ENCODE results near the gene DENND5A. TPM values are rescaled to one million over a fixed set of nuclear protein-coding genes. Genes with fewer than 3 reads are reported as not detected.
"Not testable (repeated sequence)": the region's sequence is repeated elsewhere in the genome, so short reads cannot be mapped to it uniquely, and the experiment has no call there.

DENND5A gene
- total RNA-seq, 1 experiment from 2014 or later: 44.6 TPM

GRCh38 chr11:9214765-9215164 is 50.4 kb downstream of the DENND5A start:
- DNase-seq (ENCODE audit: low read depth in 1 of 2, low spot score in 2 of 2): peak; percentile 35 to 56
- H3K27ac ChIP-seq: peak overlapping the region; percentile 39; the same call in 1 of the 2 replicates
- H3K4me1 ChIP-seq (replicated peaks): peaks cover 9% of the 10 kb centered on the region
- H3K9me3 ChIP-seq (replicated peaks): no peaks in the 10 kb centered on the region
- H3K27me3 ChIP-seq (replicated peaks): no peaks in the 10 kb centered on the region
- H3K4me3 ChIP-seq: no peak overlapping the region
- H3K36me3 ChIP-seq: no peaks in the 10 kb centered on the region

GRCh38 chr11:9211322-9211721 is 53.8 kb downstream of the DENND5A start:
- no peak overlapping the region for H3K27ac ChIP-seq
- H3K27me3 ChIP-seq (replicated peaks): no peaks in the 10 kb centered on the region
- H3K4me1 ChIP-seq (replicated peaks): peaks cover 25% of the 10 kb centered on the region
- no peaks in the 10 kb centered on the region for H3K9me3 ChIP-seq (replicated peaks)
- H3K4me3 ChIP-seq: no peak overlapping the region
- DNase-seq (ENCODE audit: low read depth in 1 of 2, low spot score in 2 of 2): no peak
- no peaks in the 10 kb centered on the region for H3K36me3 ChIP-seq

- H3K4me3 ChIP-seq: no peak overlapping the region
- peaks cover 29% of the 10 kb centered on the region for H3K4me1 ChIP-seq (replicated peaks)
- H3K27ac ChIP-seq: no peak overlapping the region
- no peak for DNase-seq (ENCODE audit: low read depth in 1 of 2, low spot score in 2 of 2)
- H3K9me3 ChIP-seq (replicated peaks): no peaks in the 10 kb centered on the region
- H3K36me3 ChIP-seq: no peaks in the 10 kb centered on the region
- H3K27me3 ChIP-seq (replicated peaks): no peaks in the 10 kb centered on the region
These were observed 54.2 kb downstream of the DENND5A start for GRCh38 chr11:9210922-9211320.

- Histone ChIP-seq H3K27me3 (replicated peaks) (no peaks in the 10 kb centered on the region), H3K4me1 (replicated peaks) (peaks cover 32% of the 10 kb centered on the region), H3K9me3 (replicated peaks) (no peaks in the 10 kb centered on the region), H3K4me3 (no peak overlapping the region), H3K27ac (no peak overlapping the region), H3K36me3 (no peaks in the 10 kb centered on the region; the same call in 1 of the 2 replicates)
- no peak for DNase-seq (ENCODE audit: low read depth in 1 of 2, low spot score in 2 of 2)
These were observed 54.8 kb downstream of the DENND5A start for GRCh38 chr11:9210224-9210921.

GRCh38 chr11:9209604-9210003 is 55.5 kb downstream of the DENND5A start:
- not testable (repeated sequence) for H3K27ac ChIP-seq; H3K9me3 ChIP-seq (replicated peaks); H3K4me3 ChIP-seq; DNase-seq (ENCODE audit: low read depth in 1 of 2, low spot score in 2 of 2); H3K36me3 ChIP-seq; H3K27me3 ChIP-seq (replicated peaks)
- H3K4me1 ChIP-seq (replicated peaks): peaks cover 26% of the 10 kb centered on the region

GRCh38 chr11:9208726-9209501 is 56.2 kb downstream of the DENND5A start:
- Histone ChIP-seq H3K9me3 (replicated peaks) (no peaks in the 10 kb centered on the region), H3K27me3 (replicated peaks) (no peaks in the 10 kb centered on the region), H3K4me1 (replicated peaks) (peaks cover 23% of the 10 kb centered on the region), H3K27ac (no peak overlapping the region), H3K4me3 (no peak overlapping the region), H3K36me3 (no peaks in the 10 kb centered on the region; the same call in 1 of the 2 replicates)
- DNase-seq (ENCODE audit: low read depth in 1 of 2, low spot score in 2 of 2): no peak

- Histone ChIP-seq H3K27me3 (replicated peaks) (no peaks in the 10 kb centered on the region), H3K4me1 (replicated peaks) (peaks cover 23% of the 10 kb centered on the region), H3K27ac (peak overlapping the region; percentile 88), H3K4me3 (no peak overlapping the region), H3K36me3 (peaks cover 8% of the 10 kb centered on the region), H3K9me3 (replicated peaks) (no peaks in the 10 kb centered on the region)
- DNase-seq (ENCODE audit: low read depth in 1 of 2, low spot score in 2 of 2): no peak
These were observed 57.9 kb downstream of the DENND5A start for GRCh38 chr11:9207229-9207628.

GRCh38 chr11:9206496-9206895 is 58.7 kb downstream of the DENND5A start:
- Histone ChIP-seq H3K9me3 (replicated peaks) (no peaks in the 10 kb centered on the region), H3K27me3 (replicated peaks) (no peaks in the 10 kb centered on the region), H3K36me3 (peaks cover 8% of the 10 kb centered on the region), H3K4me1 (replicated peaks) (peaks cover 23% of the 10 kb centered on the region), H3K4me3 (no peak overlapping the region), H3K27ac (peak overlapping the region; percentile 88)
- peak in 1 of 2 experiments; percentile 54 for DNase-seq (ENCODE audit: low read depth in 1 of 2, low spot score in 2 of 2)

- DNase-seq (ENCODE audit: low read depth in 1 of 2, low spot score in 2 of 2): no peak
- Histone ChIP-seq H3K27me3 (replicated peaks) (no peaks in the 10 kb centered on the region), H3K9me3 (replicated peaks) (no peaks in the 10 kb centered on the region), H3K4me3 (no peak overlapping the region), H3K27ac (no peak overlapping the region), H3K4me1 (replicated peaks) (peaks cover 22% of the 10 kb centered on the region), H3K36me3 (peaks cover 8% of the 10 kb centered on the region)
These were observed 61.3 kb downstream of the DENND5A start for GRCh38 chr11:9203691-9204311.

GRCh38 chr11:9201372-9202162 is 63.6 kb downstream of the DENND5A start:
- H3K36me3 ChIP-seq: peaks cover 8% of the 10 kb centered on the region
- no peaks in the 10 kb centered on the region for H3K9me3 ChIP-seq (replicated peaks)
- H3K27me3 ChIP-seq (replicated peaks): no peaks in the 10 kb centered on the region
- no peak overlapping the region for H3K27ac ChIP-seq
- H3K4me3 ChIP-seq: no peak overlapping the region
- DNase-seq (ENCODE audit: low read depth in 1 of 2, low spot score in 2 of 2): no peak
- H3K4me1 ChIP-seq (replicated peaks): peaks cover 12% of the 10 kb centered on the region

GRCh38 chr11:9200471-9200870 is 64.7 kb downstream of the DENND5A start:
- DNase-seq (ENCODE audit: low read depth in 1 of 2, low spot score in 2 of 2): no peak
- Histone ChIP-seq H3K4me3 (no peak overlapping the region), H3K27me3 (replicated peaks) (no peaks in the 10 kb centered on the region), H3K4me1 (replicated peaks) (0 out of 2 replicates have a peak, but pooled peaks cover 3% of the 10 kb centered on the region), H3K27ac (no peak overlapping the region), H3K9me3 (replicated peaks) (no peaks in the 10 kb centered on the region), H3K36me3 (peaks cover 8% of the 10 kb centered on the region)

GRCh38 chr11:9193316-9193715 is 71.8 kb downstream of the DENND5A start:
- no peak for DNase-seq (ENCODE audit: low read depth in 1 of 2, low spot score in 2 of 2)
- Histone ChIP-seq H3K27ac (no peak overlapping the region), H3K4me3 (no peak overlapping the region), H3K9me3 (replicated peaks) (no peaks in the 10 kb centered on the region), H3K4me1 (replicated peaks) (no peaks in the 10 kb centered on the region), H3K36me3 (peaks cover 6% of the 10 kb centered on the region; the same call in 1 of the 2 replicates), H3K27me3 (replicated peaks) (no peaks in the 10 kb centered on the region)

GRCh38 chr11:9192561-9192960 is 72.6 kb downstream of the DENND5A start:
- peaks cover 6% of the 10 kb centered on the region; the same call in 1 of the 2 replicates for H3K36me3 ChIP-seq
- no peaks in the 10 kb centered on the region for H3K27me3 ChIP-seq (replicated peaks)
- H3K4me1 ChIP-seq (replicated peaks): no peaks in the 10 kb centered on the region
- no peak for DNase-seq (ENCODE audit: low read depth in 1 of 2, low spot score in 2 of 2)
- no peak overlapping the region for H3K4me3 ChIP-seq
- no peak overlapping the region for H3K27ac ChIP-seq
- no peaks in the 10 kb centered on the region for H3K9me3 ChIP-seq (replicated peaks)
